Lower leg skin (tissue), 4 donors: Measurements from ENCODE around the gene LEFTY1. TPM values are rescaled to one million over a fixed set of nuclear protein-coding genes. Genes with fewer than 3 reads are reported as not detected.

Source experiments
- DNase-seq, 2 donors: peaks; one replicate each; pipeline ENCODE4 v3.0.0-alpha.2; 2019; ENCODE audit warnings: low spot score in 2 of 2
- H3K4me3 ChIP-seq: fragments of 200-600 bp; sonication (generic); 2 replicates; pipeline ENCODE4 v1.5.1; 2017; ENCODE audit warnings: mild to moderate bottlenecking, low read depth; ENCODE audit not compliant: poor library complexity, severe bottlenecking
- POLR2A ChIP-seq, 2 donors: fragments of 450-650 bp; IDR thresholded peaks; one replicate each; pipeline ENCODE4 v1.6.1; 2016 to 2017; ENCODE audit warnings: antibody characterized with exemption in 2 of 2, mild to moderate bottlenecking in 1 of 2, moderate library complexity in 1 of 2
- WGBS, 2 donors: methylation state at CpG; one replicate each; pipeline ENCODE4 v1.1.5; 2018; 5-methylcytosine and 5-hydroxymethylcytosine counted together
- intact Hi-C: fragments of 100-400 bp; cut with DNase I; formaldehyde crosslinking; loops from one replicate; pipeline ENCODE4 v1.15.0; 2023; ENCODE audit warnings: low total_unique reads
- total RNA-seq, 4 donors: library from RNA; depleted of rRNA; stranded (reverse); fragments of >200 nt; gene quantifications; one replicate each; pipeline ENCODE4 v1.1.0, GENCODE V29; 2016
- TF ChIP-seq, protein P1 (sequence below), 3 donors: fragments of 450-650 bp; IDR thresholded peaks; one replicate each; pipeline ENCODE4 v1.5.1; 2016; ENCODE audit warnings: antibody characterized with exemption in 3 of 3, mild to moderate bottlenecking in 3 of 3, moderate library complexity in 2 of 3

The LEFTY1 gene
- total RNA-seq, 4 donors from 2014 or later = 0.19 to 1.2 (median 0.39) TPM; not detected in 1

DNA sequence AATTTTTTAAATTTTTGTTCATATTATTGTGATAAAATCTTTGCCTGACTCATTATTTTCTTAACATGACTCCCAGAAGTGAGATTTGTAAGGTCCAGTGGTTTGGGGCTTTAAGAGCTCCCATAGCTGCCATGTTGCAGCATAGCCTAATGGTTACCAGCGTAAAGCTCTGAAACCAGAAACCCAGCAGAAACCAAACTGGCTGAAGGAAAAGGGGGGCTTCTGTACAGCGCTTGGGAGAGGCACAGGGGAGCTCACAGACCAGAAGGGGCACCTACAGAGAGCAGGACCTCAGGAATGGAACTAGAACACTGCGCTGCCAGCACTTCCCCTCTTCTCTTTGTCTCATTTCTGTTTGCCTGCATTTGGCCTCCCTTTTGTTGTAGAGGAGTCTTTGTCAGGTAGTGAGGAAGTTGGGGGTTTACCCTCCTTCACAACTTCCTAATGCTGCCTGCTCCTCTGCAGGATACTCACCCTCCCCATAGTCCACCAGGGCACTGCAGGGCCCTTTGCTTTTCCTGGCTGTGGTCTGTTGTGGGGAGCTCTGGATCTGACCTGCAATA lies 37.7 kb upstream of the LEFTY1 start:
- DNase-seq = no peak
- intact Hi-C loops = no loop called here
- 81 to 83% methylated on average over 3 of the region's 3 CpGs for WGBS, 2 donors
- H3K4me3 ChIP-seq = no peak overlapping the region
- TF ChIP-seq, protein P1, sequence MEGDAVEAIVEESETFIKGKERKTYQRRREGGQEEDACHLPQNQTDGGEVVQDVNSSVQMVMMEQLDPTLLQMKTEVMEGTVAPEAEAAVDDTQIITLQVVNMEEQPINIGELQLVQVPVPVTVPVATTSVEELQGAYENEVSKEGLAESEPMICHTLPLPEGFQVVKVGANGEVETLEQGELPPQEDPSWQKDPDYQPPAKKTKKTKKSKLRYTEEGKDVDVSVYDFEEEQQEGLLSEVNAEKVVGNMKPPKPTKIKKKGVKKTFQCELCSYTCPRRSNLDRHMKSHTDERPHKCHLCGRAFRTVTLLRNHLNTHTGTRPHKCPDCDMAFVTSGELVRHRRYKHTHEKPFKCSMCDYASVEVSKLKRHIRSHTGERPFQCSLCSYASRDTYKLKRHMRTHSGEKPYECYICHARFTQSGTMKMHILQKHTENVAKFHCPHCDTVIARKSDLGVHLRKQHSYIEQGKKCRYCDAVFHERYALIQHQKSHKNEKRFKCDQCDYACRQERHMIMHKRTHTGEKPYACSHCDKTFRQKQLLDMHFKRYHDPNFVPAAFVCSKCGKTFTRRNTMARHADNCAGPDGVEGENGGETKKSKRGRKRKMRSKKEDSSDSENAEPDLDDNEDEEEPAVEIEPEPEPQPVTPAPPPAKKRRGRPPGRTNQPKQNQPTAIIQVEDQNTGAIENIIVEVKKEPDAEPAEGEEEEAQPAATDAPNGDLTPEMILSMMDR (IDR thresholded peaks at IDR 0.05) = no peak
- no peak for TF ChIP-seq POLR2A (IDR thresholded peaks at IDR 0.05)

DNA sequence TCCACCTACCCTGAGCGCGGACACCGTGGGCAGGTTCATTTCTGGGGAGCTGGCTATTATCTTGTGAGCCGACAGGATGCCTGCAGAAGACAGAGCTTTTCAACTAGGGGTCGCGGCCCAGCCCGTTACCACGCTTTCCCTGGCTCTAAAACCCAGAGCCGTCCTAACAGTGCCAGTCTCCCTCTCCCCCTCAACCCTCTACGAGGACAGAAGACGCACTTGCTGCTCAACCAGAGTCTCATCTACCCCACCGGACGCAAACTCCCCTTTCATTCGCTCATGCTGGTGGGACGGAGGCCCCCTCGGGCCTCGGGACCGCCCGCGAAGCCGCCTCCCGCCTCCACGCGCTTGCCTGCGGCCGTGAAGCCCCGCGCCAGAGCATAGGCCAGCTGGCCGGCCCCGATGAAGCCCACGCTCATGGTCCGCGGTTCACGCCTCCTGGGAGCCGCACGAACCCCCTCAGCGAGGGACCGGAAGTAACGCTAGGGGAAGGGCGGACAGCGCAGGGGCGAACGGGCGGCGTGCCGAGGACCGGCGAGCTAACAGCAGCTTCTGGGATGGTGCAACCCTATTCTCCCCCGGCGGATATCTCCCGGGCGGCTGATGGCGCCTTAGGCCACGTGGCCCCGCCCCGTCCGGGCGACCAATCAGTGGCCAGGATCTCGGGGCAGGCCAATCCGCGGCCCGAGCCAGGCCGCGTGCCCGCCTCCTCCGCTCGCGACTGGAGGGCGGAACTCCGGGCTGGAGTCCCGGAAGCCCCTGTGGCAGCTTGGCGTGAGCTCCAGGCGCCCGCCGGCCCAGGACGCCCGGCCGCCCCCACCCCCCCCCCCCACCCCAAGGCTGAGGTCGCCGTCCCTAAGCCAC lies 35.0 kb upstream of the LEFTY1 start, which contains the start of gene PYCR2:
Gene PYCR2 (minus strand): TSS at position 559 of the 864 bp plus-strand sequence. CDS start 140 bp downstream, at position 419.
- peak; percentile 92 to 98 for DNase-seq
- H3K4me3 ChIP-seq = peak within 1 kb of the TSS; percentile 99
- WGBS, 2 donors = 1% methylated on average over 28 to 57 of the region's 80 CpGs
- intact Hi-C loops = no loop called here
- no peak for TF ChIP-seq POLR2A (IDR thresholded peaks at IDR 0.05)

DNA sequence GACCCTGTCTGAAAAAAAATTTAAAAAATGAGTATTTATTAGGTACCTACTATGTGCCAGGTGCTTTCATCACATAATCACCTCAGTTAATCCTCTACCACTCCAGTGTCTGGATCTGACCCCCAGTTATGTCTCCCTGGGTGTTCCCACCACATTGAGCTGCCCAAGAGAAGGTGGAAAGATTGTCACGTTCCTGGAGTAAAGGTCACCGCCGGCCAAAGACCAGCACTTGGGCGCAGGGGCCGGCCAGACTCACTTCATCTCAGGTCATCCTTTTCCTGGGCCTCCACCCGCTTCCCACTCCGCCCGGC lies 34.4 kb upstream of the LEFTY1 start:
- intact Hi-C loops = no loop called here
- TF ChIP-seq POLR2A (IDR thresholded peaks at IDR 0.05) = no peak
- TF ChIP-seq, protein P1 (IDR thresholded peaks at IDR 0.05) = no peak
- no peak for DNase-seq
- H3K4me3 ChIP-seq = peak overlapping the region; percentile 99
- 2 to 4% methylated on average over 8 of the region's 8 CpGs for WGBS, 2 donors

DNA sequence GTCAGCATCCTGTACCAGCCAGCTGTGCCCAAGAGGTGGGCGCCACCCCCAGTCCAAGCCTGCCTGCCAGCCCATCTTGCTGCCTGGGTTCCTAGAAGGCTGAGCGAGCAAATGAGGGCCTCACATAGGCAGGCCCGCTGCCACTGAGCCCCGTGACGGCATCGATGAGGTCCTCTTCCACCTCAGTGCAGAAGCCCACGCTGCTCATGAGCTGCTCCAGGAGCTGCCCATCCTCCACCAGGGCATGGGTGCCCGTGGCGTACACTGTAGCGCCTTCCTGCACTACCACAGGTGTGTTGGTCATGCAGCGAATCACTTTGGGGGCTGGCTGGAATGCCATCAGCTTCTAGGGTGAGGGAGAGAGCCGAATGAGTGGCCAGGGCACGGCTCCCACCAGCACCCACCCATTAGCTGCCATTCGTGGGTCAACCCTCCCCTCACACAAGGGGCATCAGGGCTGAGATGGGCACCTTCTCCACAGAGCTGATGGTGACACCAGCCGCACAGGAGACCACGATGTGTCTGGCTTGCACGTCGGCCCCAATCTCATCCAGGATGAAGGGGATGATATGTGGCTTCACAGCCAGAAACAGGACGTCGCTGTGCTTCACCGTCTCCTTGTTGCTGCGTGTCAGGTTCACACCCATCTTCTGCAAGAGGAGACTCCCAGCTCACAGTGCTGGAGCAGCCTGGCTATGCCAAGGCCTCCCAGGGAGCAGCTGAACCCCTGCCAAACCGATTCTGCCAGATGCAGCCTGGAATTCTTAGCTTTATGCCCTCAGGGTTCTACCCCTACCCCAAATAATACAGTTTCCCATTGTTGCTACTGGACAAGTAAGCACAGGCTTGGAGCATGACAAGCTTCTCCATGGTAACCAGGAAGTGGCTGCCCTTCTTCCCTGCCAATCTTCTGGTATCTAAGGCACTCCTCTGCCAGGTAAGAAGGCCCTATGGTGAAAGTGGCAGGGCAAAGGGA lies 33.1 kb upstream of the LEFTY1 start:
- intact Hi-C loops = no loop called here
- 60 to 63% methylated on average over 16 to 18 of the region's 23 CpGs for WGBS, 2 donors
- peak; percentile 44 to 88 for DNase-seq
- TF ChIP-seq POLR2A (IDR thresholded peaks at IDR 0.05) = no peak
- TF ChIP-seq, protein P1 (IDR thresholded peaks at IDR 0.05) = no peak
- no peak overlapping the region for H3K4me3 ChIP-seq

DNA sequence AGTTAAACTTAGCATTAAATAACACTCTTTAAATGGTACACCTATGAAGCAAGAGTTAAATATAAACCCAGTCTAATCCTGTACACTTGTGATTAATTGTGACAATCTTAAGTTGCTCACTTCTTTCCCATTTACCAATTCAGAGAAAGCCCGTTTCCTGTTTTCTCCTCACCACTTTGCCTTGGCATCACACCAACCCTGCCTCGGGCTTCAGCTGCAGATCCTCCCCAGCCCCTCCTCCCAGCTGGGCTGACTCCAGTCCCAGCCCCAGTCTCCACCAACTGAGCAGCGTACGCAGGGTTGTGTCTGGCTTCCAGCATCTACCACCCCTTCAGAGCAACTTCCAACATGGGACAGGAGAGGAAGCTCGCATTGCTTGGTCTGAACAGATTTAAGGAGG lies 31.0 kb upstream of the LEFTY1 start:
- TF ChIP-seq POLR2A (IDR thresholded peaks at IDR 0.05) = no peak
- TF ChIP-seq, protein P1 (IDR thresholded peaks at IDR 0.05) = no peak
- DNase-seq = peak; percentile 62 to 92
- 16 to 18% methylated on average over 5 of the region's 5 CpGs for WGBS, 2 donors
- intact Hi-C loops = no loop called here
- H3K4me3 ChIP-seq = no peak overlapping the region
